Vagina (tissue), 2 donors: ENCODE results near the gene EPYC. TPM values are rescaled to one million over a fixed set of nuclear protein-coding genes. Genes with fewer than 3 reads are reported as not detected.

Experiments used
- DNase-seq, 2 donors: peaks; one replicate each; pipeline ENCODE4 v3.0.0-alpha.2; 2017; ENCODE audit errors: extremely low spot score in 2 of 2
- H3K27ac ChIP-seq: fragments of 200-600 bp; sonication (generic); one replicate; pipeline ENCODE4 v1.5.1; 2019
- H3K27me3 ChIP-seq: fragments of 200-600 bp; sonication (generic); one replicate; pipeline ENCODE4 v1.5.1; 2019
- H3K36me3 ChIP-seq, 2 donors: fragments of 200-600 bp; sonication (generic); one replicate each; pipeline ENCODE4 v1.5.1; 2017 to 2019
- H3K4me1 ChIP-seq: fragments of 200-600 bp; sonication (generic); one replicate; pipeline ENCODE4 v1.5.1; 2019
- H3K4me3 ChIP-seq, 2 donors: fragments of 200-600 bp; sonication (generic); 1 replicate in 1 of 2; 2 replicates in 1 of 2; pipeline ENCODE4 v1.5.1; 2016 to 2019
- H3K9me3 ChIP-seq: fragments of 200-600 bp; sonication (generic); one replicate; pipeline ENCODE4 v1.5.1; 2019
- POLR2A ChIP-seq, 2 donors: fragments of 450-650 bp; IDR thresholded peaks; one replicate each; pipeline ENCODE4 v1.6.1; 2017; ENCODE audit warnings: antibody characterized with exemption in 2 of 2, mild to moderate bottlenecking in 2 of 2, moderate library complexity in 2 of 2
- POLR2AphosphoS5 ChIP-seq, 2 donors: sonication (generic); formaldehyde crosslinking; IDR thresholded peaks; one replicate each; pipeline ENCODE4 v1.9.0; 2017; ENCODE audit warnings: antibody characterized with exemption in 2 of 2, mild to moderate bottlenecking in 2 of 2, low read depth in 1 of 2; ENCODE audit not compliant: insufficient read depth in 1 of 2
- intact Hi-C: fragments of 100-400 bp; cut with DNase I; formaldehyde crosslinking; loops from one replicate; pipeline ENCODE4 v1.15.1; 2023
- total RNA-seq: library from RNA; depleted of rRNA; stranded (reverse); fragments of >200 nt; gene quantifications from one replicate; pipeline ENCODE4 v1.2.3, GENCODE V29; 2016
- TF ChIP-seq, protein P1 (sequence below), 3 experiments: fragments of 450-650 bp in 2 of 3; fragments of 200-600 bp in 1 of 3; sonication (generic) in 1 of 3; IDR thresholded peaks; one replicate each; pipeline ENCODE4 v1.5.1; 2017 to 2019; ENCODE audit warnings: antibody characterized with exemption in 3 of 3, mild to moderate bottlenecking in 2 of 3, moderate library complexity in 2 of 3

EPYC gene
- total RNA-seq, 1 donor from 2014 or later, result not detected

DNA sequence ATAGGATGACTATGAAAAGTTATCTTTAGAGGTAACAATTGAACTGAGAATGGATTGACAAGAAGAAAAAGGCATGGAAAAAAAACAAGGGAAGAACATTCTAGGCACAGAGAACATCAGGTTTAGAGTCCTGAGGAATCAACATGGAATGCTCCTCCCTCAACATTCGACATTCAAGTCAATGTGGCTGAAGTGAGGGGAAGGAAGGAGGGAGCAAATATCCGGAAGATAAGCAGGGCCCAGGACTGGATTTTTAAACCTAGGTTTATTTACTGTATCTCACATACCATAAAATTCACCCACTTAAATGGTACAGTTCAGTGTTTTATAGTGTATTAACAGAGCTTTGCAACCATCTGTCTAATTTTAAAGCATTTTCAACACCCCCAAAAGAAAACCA, 40.2 kb downstream of the EPYC start:
- H3K27me3 ChIP-seq, result no peaks in the 10 kb centered on the region
- no peak overlapping the region for H3K27ac ChIP-seq
- TF ChIP-seq POLR2A (IDR thresholded peaks at IDR 0.05) (no peak), POLR2AphosphoS5 (IDR thresholded peaks at IDR 0.05; ENCODE audit: insufficient read depth in 1 of 2, low read depth in 1 of 2) (no peak)
- TF ChIP-seq, protein P1, sequence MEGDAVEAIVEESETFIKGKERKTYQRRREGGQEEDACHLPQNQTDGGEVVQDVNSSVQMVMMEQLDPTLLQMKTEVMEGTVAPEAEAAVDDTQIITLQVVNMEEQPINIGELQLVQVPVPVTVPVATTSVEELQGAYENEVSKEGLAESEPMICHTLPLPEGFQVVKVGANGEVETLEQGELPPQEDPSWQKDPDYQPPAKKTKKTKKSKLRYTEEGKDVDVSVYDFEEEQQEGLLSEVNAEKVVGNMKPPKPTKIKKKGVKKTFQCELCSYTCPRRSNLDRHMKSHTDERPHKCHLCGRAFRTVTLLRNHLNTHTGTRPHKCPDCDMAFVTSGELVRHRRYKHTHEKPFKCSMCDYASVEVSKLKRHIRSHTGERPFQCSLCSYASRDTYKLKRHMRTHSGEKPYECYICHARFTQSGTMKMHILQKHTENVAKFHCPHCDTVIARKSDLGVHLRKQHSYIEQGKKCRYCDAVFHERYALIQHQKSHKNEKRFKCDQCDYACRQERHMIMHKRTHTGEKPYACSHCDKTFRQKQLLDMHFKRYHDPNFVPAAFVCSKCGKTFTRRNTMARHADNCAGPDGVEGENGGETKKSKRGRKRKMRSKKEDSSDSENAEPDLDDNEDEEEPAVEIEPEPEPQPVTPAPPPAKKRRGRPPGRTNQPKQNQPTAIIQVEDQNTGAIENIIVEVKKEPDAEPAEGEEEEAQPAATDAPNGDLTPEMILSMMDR (IDR thresholded peaks at IDR 0.05), result no peak
- H3K36me3 ChIP-seq, result no peaks in the 10 kb centered on the region
- DNase-seq, result no peak
- no peaks in the 10 kb centered on the region for H3K4me1 ChIP-seq
- H3K4me3 ChIP-seq, result no peak overlapping the region
- no peaks in the 10 kb centered on the region for H3K9me3 ChIP-seq
- intact Hi-C loops, result no loop called here

DNA sequence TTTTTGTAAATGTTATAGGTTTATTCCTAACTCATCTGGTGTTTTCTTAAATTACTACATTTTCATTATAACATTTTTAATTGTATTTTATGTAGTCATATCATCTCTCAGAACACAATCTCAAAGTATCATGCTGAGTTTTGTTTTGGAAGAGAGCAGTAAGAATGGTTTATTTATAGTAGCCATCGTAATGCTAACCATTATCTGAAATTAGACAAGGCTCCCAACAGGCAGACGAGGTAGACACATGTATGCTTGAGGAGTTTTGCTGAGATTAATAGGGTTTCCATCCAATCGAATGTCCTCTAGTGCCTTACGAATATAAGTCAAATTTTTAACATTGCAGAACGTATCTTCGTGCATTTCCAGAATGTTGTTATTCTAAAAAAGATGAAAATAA, 40.8 kb downstream of the EPYC start:
- no peaks in the 10 kb centered on the region for H3K27me3 ChIP-seq
- H3K4me1 ChIP-seq, result no peaks in the 10 kb centered on the region
- H3K9me3 ChIP-seq, result no peaks in the 10 kb centered on the region
- no peak for DNase-seq
- H3K4me3 ChIP-seq, result no peak overlapping the region
- TF ChIP-seq POLR2A (IDR thresholded peaks at IDR 0.05) (no peak), POLR2AphosphoS5 (IDR thresholded peaks at IDR 0.05; ENCODE audit: insufficient read depth in 1 of 2, low read depth in 1 of 2) (no peak)
- TF ChIP-seq, protein P1 (IDR thresholded peaks at IDR 0.05), result no peak
- no peaks in the 10 kb centered on the region for H3K36me3 ChIP-seq
- no peak overlapping the region for H3K27ac ChIP-seq
- intact Hi-C loops, result no loop called here

DNA sequence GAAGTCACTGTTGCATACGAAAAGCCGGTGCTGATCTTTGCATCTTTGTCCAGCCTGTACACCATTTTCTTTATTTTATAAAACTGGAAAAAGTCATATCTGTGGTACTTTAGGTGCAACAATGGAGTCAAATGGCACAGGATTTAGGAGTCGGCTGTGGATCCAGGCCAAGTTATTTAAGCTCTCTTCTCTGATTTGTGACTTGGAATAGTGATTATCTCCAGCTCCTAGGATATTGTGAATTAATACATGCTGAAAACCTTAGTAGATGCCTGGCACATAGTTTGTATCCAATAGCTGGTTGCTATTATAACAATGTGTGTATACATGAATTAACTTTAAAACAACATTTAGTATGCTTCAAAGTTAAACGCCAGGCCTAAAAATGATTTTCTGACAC, 43.6 kb downstream of the EPYC start:
- intact Hi-C loops, result no loop called here
- H3K27ac ChIP-seq, result no peak overlapping the region
- H3K27me3 ChIP-seq, result no peaks in the 10 kb centered on the region
- no peaks in the 10 kb centered on the region for H3K4me1 ChIP-seq
- no peaks in the 10 kb centered on the region for H3K9me3 ChIP-seq
- DNase-seq, result no peak
- TF ChIP-seq POLR2A (IDR thresholded peaks at IDR 0.05), result no peak
- TF ChIP-seq, protein P1 (IDR thresholded peaks at IDR 0.05), result no peak
- TF ChIP-seq POLR2AphosphoS5 (IDR thresholded peaks at IDR 0.05; ENCODE audit: insufficient read depth in 1 of 2, low read depth in 1 of 2), result no peak
- H3K36me3 ChIP-seq, result no peaks in the 10 kb centered on the region
- H3K4me3 ChIP-seq, result no peak overlapping the region

DNA sequence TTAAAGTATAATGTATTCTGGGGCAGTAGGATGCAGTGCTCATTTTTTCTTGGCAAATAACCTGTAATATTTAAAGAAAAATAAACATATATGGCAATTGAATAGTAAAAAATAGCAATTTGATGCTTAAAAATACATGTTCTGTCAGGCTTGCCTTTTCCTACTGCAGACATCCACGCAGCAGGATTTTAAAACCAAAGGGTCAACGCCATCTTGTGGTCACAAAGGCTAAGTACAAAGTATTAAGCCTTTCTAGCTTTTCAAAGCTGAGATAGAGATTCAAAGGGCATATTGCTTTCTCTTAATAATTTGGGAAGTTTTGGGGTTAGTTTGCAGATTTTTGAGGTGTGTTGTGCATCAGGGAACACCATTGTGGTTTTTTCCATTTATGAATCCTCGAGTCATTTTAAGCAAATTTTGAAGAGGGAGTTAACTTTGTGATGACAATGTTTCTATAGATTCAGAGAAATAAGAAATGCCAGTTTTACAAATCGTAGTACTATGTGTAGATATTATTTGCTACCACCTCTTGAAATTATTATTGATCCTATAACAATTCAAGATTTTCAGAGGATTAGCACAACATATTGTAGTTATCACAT, 45.1 kb downstream of the EPYC start:
- H3K4me3 ChIP-seq, result no peak overlapping the region
- intact Hi-C loops, result loop anchor here (10.0 kb wide), 1 partner anchor 1415 kb away; no protein-coding TSS in a partner anchor
- H3K4me1 ChIP-seq, result no peaks in the 10 kb centered on the region
- no peaks in the 10 kb centered on the region for H3K27me3 ChIP-seq
- no peaks in the 10 kb centered on the region for H3K36me3 ChIP-seq
- no peaks in the 10 kb centered on the region for H3K9me3 ChIP-seq
- TF ChIP-seq, protein P1 (IDR thresholded peaks at IDR 0.05), result peak; percentile 67 to 69 (median 68)
- TF ChIP-seq POLR2AphosphoS5 (IDR thresholded peaks at IDR 0.05; ENCODE audit: insufficient read depth in 1 of 2, low read depth in 1 of 2), result no peak
- no peak for DNase-seq
- H3K27ac ChIP-seq, result no peak overlapping the region

DNA sequence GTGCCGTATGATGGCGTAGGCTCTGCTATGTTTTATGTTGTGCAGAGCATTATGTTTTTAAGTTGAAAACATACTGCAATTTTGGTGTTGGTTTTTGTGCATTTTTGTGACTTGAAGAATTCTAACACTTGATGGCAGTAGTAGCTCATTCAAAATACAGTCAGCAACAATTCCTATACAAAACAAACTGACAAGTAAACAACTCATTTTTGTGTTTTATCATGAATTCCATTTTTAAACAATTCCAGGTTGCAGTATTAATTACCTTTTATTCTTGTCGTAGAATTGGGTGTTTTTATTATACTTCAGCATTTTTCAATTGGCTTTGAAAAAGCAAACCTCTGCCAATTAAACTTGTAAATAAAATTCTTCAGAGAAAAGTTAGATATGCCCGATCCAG, 45.7 kb downstream of the EPYC start:
- no peaks in the 10 kb centered on the region for H3K36me3 ChIP-seq
- no peaks in the 10 kb centered on the region for H3K4me1 ChIP-seq
- H3K9me3 ChIP-seq, result no peaks in the 10 kb centered on the region
- intact Hi-C loops, result loop anchor here (10.0 kb wide), 1 partner anchor 1414 kb away; no protein-coding TSS in a partner anchor
- TF ChIP-seq POLR2A (IDR thresholded peaks at IDR 0.05), result no peak
- TF ChIP-seq, protein P1 (IDR thresholded peaks at IDR 0.05), result peak in 2 of 3 experiments; percentile 5 to 6
- no peaks in the 10 kb centered on the region for H3K27me3 ChIP-seq
- no peak for DNase-seq
- no peak overlapping the region for H3K27ac ChIP-seq
- no peak overlapping the region for H3K4me3 ChIP-seq
